ENCODE results near the gene EXD1. TPM values are rescaled to one million over a fixed set of nuclear protein-coding genes. Genes with fewer than 3 reads are reported as not detected.
"Not testable (repeated sequence)": the region's sequence is repeated elsewhere in the genome, so short reads cannot be mapped to it uniquely, and the experiment has no call there.

The EXD1 gene
- total RNA-seq, 1 donor from 2014 or later = not detected

- no peaks in the 10 kb centered on the region for H3K9me3 ChIP-seq
- H3K36me3 ChIP-seq = peaks cover 0 to 21% of the 10 kb centered on the region in 2 donors
- intact Hi-C loops (cut with DNase I) = no loop called here
- H3K4me3 ChIP-seq = no peak overlapping the region
- H3K4me1 ChIP-seq = no peaks in the 10 kb centered on the region
- no peaks in the 10 kb centered on the region for H3K27me3 ChIP-seq
- H3K27ac ChIP-seq = no peak overlapping the region
- DNase-seq (ENCODE audit: extremely low spot score in 2 of 2) = no peak
- TF ChIP-seq POLR2A (IDR thresholded peaks at IDR 0.05) (no peak), CTCF (IDR thresholded peaks at IDR 0.05) (no peak), POLR2AphosphoS5 (IDR thresholded peaks at IDR 0.05; ENCODE audit: insufficient read depth in 1 of 2, low read depth in 1 of 2) (no peak)
These were observed 10.8 kb upstream of the EXD1 start for GRCh38 chr15:41241221-41241964.

DNA sequence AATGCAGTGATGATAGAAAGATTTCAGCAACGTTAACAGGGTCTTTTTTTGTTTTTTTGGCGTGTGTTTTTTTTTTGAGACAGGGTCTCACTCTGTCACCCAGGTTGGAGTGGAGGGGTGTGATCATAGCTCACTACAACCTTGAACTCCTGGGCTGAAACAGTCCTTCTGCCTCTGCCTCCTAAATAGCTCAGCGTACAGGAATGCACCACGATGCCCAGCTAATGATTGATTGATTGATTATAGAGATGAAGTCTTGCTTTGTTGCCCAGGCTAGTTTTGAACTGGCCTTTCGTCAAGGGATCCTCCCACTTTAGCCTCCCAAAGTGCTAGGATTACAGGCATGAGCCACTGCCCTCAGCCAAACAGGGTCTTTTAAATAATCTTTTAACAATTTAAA lies 7.5 kb upstream of the EXD1 start:
- Histone ChIP-seq H3K27me3 (no peaks in the 10 kb centered on the region), H3K4me3 (no peak overlapping the region), H3K4me1 (peaks cover 6% of the 10 kb centered on the region), H3K9me3 (no peaks in the 10 kb centered on the region), H3K27ac (no peak overlapping the region), H3K36me3 (peaks cover 0 to 6% of the 10 kb centered on the region in 2 donors)
- intact Hi-C loops (cut with DNase I) = no loop called here
- TF ChIP-seq CTCF (IDR thresholded peaks at IDR 0.05) = no peak
- no peak for TF ChIP-seq POLR2AphosphoS5 (IDR thresholded peaks at IDR 0.05; ENCODE audit: insufficient read depth in 1 of 2, low read depth in 1 of 2)
- TF ChIP-seq POLR2A (IDR thresholded peaks at IDR 0.05) = no peak
- DNase-seq (ENCODE audit: extremely low spot score in 2 of 2) = no peak

DNA sequence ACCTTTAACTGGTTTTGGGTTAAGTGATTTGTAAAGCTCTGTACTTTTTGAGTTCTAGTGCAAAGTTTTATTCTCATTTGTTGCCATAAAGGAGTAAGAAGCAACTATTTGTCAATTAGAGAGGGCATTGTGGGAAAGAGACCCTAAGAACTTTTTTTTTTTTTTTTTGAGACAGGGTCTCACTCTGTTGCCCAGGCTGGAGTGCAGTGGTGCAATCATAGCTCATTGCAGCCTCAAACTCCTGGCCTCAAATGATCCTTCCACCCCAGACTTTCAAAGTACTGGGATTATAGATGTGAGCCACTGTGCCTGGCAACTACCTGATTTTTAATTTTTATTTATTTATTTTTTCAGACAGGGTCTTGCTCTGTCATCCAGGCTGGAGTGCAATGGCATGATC lies 5.4 kb upstream of the EXD1 start:
- TF ChIP-seq POLR2AphosphoS5 (IDR thresholded peaks at IDR 0.05; ENCODE audit: insufficient read depth in 1 of 2, low read depth in 1 of 2) = no peak
- no peak for TF ChIP-seq POLR2A (IDR thresholded peaks at IDR 0.05)
- TF ChIP-seq CTCF (IDR thresholded peaks at IDR 0.05) = no peak
- Histone ChIP-seq H3K4me3 (no peak overlapping the region), H3K9me3 (no peaks in the 10 kb centered on the region), H3K27me3 (no peaks in the 10 kb centered on the region), H3K4me1 (peaks cover 18% of the 10 kb centered on the region), H3K27ac (no peak overlapping the region), H3K36me3 (no peaks in the 10 kb centered on the region)
- DNase-seq (ENCODE audit: extremely low spot score in 2 of 2) = no peak
- intact Hi-C loops (cut with DNase I) = no loop called here

DNA sequence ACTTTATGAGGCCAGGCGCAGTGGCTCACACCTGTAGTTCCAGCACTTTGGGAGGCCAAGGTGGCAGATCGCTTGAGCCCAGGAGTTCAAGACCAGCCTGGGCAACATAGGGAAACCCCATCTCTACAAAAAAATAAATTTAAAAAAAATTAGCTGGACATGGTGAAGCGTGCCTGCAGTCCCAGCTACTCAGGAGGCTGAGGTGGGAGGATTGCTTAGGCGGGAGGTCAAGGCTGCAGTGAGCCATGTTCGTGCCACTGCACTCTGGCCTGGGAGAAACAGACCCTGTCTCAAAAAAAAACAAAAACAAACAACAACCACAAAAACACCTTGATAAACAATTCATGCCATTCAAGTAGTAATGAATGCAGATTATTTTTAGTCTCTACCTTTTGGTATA lies 4.7 kb upstream of the EXD1 start:
- H3K4me1 ChIP-seq = peaks cover 22% of the 10 kb centered on the region
- H3K36me3 ChIP-seq; H3K4me3 ChIP-seq; DNase-seq (ENCODE audit: extremely low spot score in 2 of 2); intact Hi-C loops (cut with DNase I); H3K27me3 ChIP-seq; H3K27ac ChIP-seq; H3K9me3 ChIP-seq: not testable (repeated sequence)

DNA sequence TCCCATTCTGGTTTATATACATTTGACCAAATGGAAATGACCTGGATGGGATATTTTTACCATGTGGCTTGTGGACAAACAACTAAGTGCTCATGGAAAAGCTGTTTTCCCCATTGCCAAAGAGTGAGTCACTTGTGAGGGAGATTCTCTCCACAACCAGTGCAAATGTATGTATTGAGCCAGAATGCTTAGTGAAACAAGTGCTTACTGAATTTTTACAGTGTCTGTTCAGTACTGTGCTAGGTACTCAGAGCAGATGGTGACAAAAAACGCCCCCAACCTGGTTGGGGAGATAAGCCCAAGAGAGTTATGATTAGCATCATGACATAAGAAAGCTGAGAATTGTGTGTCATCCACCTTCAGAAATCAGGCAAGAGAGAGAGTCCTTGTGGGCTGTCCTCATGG lies 2.8 kb upstream of the EXD1 start:
- Histone ChIP-seq H3K36me3 (no peaks in the 10 kb centered on the region), H3K27ac (no peak overlapping the region), H3K4me1 (peaks cover 23% of the 10 kb centered on the region), H3K4me3 (no peak overlapping the region), H3K27me3 (no peaks in the 10 kb centered on the region), H3K9me3 (no peaks in the 10 kb centered on the region)
- no peak for DNase-seq (ENCODE audit: extremely low spot score in 2 of 2)
- intact Hi-C loops (cut with DNase I) = no loop called here
- no peak for TF ChIP-seq CTCF (IDR thresholded peaks at IDR 0.05)
- no peak for TF ChIP-seq POLR2A (IDR thresholded peaks at IDR 0.05)
- no peak for TF ChIP-seq POLR2AphosphoS5 (IDR thresholded peaks at IDR 0.05; ENCODE audit: insufficient read depth in 1 of 2, low read depth in 1 of 2)

All from vagina (tissue), 2 donors.